HL-60 (cell line): Measurements from ENCODE around the gene CEACAM18.

Source experiments
- DNase-seq, 2 experiments: peaks; one replicate each; pipeline ENCODE4 v3.0.0-alpha.2; 2010 to 2020; ENCODE audit warnings: low read depth in 1 of 2, low spot score in 1 of 2
- H3K27ac ChIP-seq: fragments of 250-450 bp; sonication (Bioruptor Pico); replicated peaks from 2 replicates; pipeline ENCODE4 v1.5.1; 2020; ENCODE audit warnings: mild to moderate bottlenecking, moderate library complexity
- H3K27me3 ChIP-seq: fragments of 250-450 bp; sonication (Bioruptor Pico); 2 replicates; pipeline ENCODE4 v1.5.1; 2021; ENCODE audit warnings: mild to moderate bottlenecking, moderate library complexity; ENCODE audit not compliant: insufficient read depth, poor library complexity, severe bottlenecking
- H3K4me3 ChIP-seq: replicated peaks from 2 replicates; pipeline ENCODE4 v1.5.1; 2011; ENCODE audit warnings: mild to moderate bottlenecking, control low read depth, low read length; ENCODE audit not compliant: insufficient read depth
- CTCF ChIP-seq: IDR thresholded peaks from one replicate; pipeline ENCODE4 v1.5.1; 2011; ENCODE audit warnings: low read length, control low read depth, inconsistent platforms; ENCODE audit not compliant: insufficient read depth
- GABPA ChIP-seq: IDR thresholded peaks from 2 replicates; pipeline ENCODE4 v1.6.1; 2012; ENCODE audit warnings: low read depth
- POLR2AphosphoS5 ChIP-seq: IDR thresholded peaks from 2 replicates; pipeline ENCODE4 v1.6.1; 2012; ENCODE audit warnings: low read depth
- REST ChIP-seq: IDR thresholded peaks from 2 replicates; pipeline ENCODE4 v1.6.1; 2012; ENCODE audit warnings: low read depth; ENCODE audit not compliant: insufficient replicate concordance
- SPI1 ChIP-seq: IDR thresholded peaks from 2 replicates; pipeline ENCODE4 v1.6.1; 2012; ENCODE audit warnings: low read depth, mild to moderate bottlenecking, borderline replicate concordance

The CEACAM18 gene

DNA sequence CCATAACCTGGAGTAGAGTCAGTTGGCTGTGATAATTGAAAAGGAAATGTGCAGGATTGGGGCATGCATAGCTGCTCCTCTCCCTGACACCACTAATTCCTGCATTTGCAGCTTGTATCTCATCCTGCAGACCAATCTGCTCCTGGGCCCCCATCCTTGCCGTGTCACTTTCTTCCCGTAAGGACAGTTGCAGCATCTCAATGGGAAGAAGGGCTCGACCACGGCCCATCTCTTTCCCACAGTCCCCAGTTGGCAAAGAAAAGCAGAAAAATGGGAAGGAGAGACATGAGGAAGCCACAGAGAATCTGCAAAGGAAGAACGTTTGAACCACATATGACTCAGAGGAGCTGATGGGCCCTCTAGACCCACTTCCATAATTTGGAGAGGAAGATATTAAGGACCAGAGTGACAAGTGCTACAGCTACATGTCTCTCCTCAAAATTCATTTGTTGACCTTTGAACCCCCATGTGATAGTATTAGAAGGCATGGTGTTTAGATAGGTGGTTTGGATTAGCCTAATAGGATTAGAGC lies 25.0 kb downstream of the CEACAM18 start:
- DNase-seq = peak; percentile 45 to 65
- H3K27me3 ChIP-seq = no peaks in the 10 kb centered on the region
- no peak overlapping the region for H3K4me3 ChIP-seq
- H3K27ac ChIP-seq = peak overlapping the region; percentile 66
- no peak for TF ChIP-seq CTCF
- peak; percentile 83 for TF ChIP-seq SPI1

GRCh38 chr19:51503896-51504295 lies 25.6 kb downstream of the CEACAM18 start:
- Histone ChIP-seq H3K27me3 (no peaks in the 10 kb centered on the region), H3K4me3 (no peak overlapping the region), H3K27ac (peak overlapping the region; percentile 2)
- peak; percentile 40 to 56 for DNase-seq
- TF ChIP-seq SPI1 (no peak), REST (no peak), CTCF (no peak), GABPA (no peak), POLR2AphosphoS5 (no peak)

DNA sequence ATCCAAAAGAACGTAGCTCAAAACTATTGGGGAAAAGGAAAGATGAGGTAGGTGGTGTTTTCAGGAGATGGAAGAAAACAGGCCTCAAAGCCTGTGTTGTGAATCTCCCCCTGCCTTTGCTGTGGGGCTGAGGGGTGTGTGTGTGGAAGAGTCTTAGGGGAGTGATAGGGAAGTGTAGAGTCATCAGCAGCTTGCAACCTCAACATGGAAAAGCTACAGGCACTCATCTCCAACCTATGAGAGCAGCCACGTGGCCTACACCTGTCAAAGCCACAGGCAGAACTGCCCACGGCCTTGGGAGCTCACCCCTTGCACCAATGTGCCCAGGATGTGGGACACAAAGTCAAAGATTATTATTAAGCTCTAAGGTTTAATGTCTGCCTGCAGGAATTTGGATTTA lies 27.6 kb downstream of the CEACAM18 start:
- Histone ChIP-seq H3K4me3 (no peak overlapping the region), H3K27me3 (no peaks in the 10 kb centered on the region), H3K27ac (no peak overlapping the region)
- TF ChIP-seq CTCF (no peak), REST (no peak), SPI1 (no peak), GABPA (no peak), POLR2AphosphoS5 (no peak)
- DNase-seq = no peak

- Histone ChIP-seq H3K27me3 (no peaks in the 10 kb centered on the region), H3K4me3 (no peak overlapping the region), H3K27ac (no peak overlapping the region)
- DNase-seq = no peak
- TF ChIP-seq CTCF (no peak), SPI1 (no peak), POLR2AphosphoS5 (no peak), REST (no peak), GABPA (no peak)
Observed at GRCh38 chr19:51507192-51507591, 28.9 kb downstream of the CEACAM18 start.
